Activated naive CD8-positive, alpha-beta T cell treated with anti-CD3 and anti-CD28 coated beads for 36 hours (primary cell): ENCODE measurements around the gene SEL1L2. TPM values are rescaled to one million over a fixed set of nuclear protein-coding genes. Genes with fewer than 3 reads are reported as not detected.

Experiments
- DNase-seq: peaks from one replicate; pipeline ENCODE4 v3.0.0; 2021
- H3K27ac Mint-ChIP-seq: one replicate; pipeline ENCODE4 v1.8.0; 2022; ENCODE audit warnings: mild to moderate bottlenecking, moderate library complexity, mixed read lengths
- H3K27me3 Mint-ChIP-seq: one replicate; pipeline ENCODE4 v1.8.0; 2022; ENCODE audit warnings: mild to moderate bottlenecking, mixed read lengths
- H3K36me3 Mint-ChIP-seq: one replicate; pipeline ENCODE4 v1.8.0; 2021; ENCODE audit warnings: mild to moderate bottlenecking, mixed read lengths
- H3K4me1 Mint-ChIP-seq: one replicate; pipeline ENCODE4 v1.8.0; 2021; ENCODE audit warnings: mixed read lengths
- H3K4me3 Mint-ChIP-seq: one replicate; pipeline ENCODE4 v1.8.0; 2022; ENCODE audit warnings: mild to moderate bottlenecking, moderate library complexity, mixed read lengths
- H3K9me3 Mint-ChIP-seq: one replicate; pipeline ENCODE4 v1.8.0; 2022; ENCODE audit warnings: mixed read lengths
- total RNA-seq, 2 experiments: library from RNA; stranded (reverse); gene quantifications; one replicate each; pipeline ENCODE4 v1.2.3, GENCODE V29; 2021

The SEL1L2 gene
- total RNA-seq, 2 experiments from 2014 or later, result not detected

- H3K27ac Mint-ChIP-seq, result no peak overlapping the region
- no peaks in the 10 kb centered on the region for H3K9me3 Mint-ChIP-seq
- H3K4me1 Mint-ChIP-seq, result no peaks in the 10 kb centered on the region
- no peak for DNase-seq
- H3K27me3 Mint-ChIP-seq, result no peaks in the 10 kb centered on the region
- no peaks in the 10 kb centered on the region for H3K36me3 Mint-ChIP-seq
- H3K4me3 Mint-ChIP-seq, result no peak overlapping the region
These were observed 81.3 kb downstream of the SEL1L2 start for GRCh38 chr20:13909067-13909466.

- no peaks in the 10 kb centered on the region for H3K36me3 Mint-ChIP-seq
- H3K9me3 Mint-ChIP-seq, result no peaks in the 10 kb centered on the region
- no peaks in the 10 kb centered on the region for H3K4me1 Mint-ChIP-seq
- H3K27ac Mint-ChIP-seq, result no peak overlapping the region
- no peak overlapping the region for H3K4me3 Mint-ChIP-seq
- H3K27me3 Mint-ChIP-seq, result no peaks in the 10 kb centered on the region
- DNase-seq, result no peak
These were observed 85.6 kb downstream of the SEL1L2 start for GRCh38 chr20:13904766-13905165.

- DNase-seq, result no peak
- Mint-ChIP-seq H3K36me3 (no peaks in the 10 kb centered on the region), H3K9me3 (no peaks in the 10 kb centered on the region), H3K4me3 (no peak overlapping the region), H3K27ac (no peak overlapping the region), H3K4me1 (no peaks in the 10 kb centered on the region), H3K27me3 (no peaks in the 10 kb centered on the region)
These were observed 89.9 kb downstream of the SEL1L2 start for GRCh38 chr20:13900496-13900895.

GRCh38 chr20:13898012-13898612, 92.3 kb downstream of the SEL1L2 start:
- Mint-ChIP-seq H3K4me3 (no peak overlapping the region), H3K36me3 (no peaks in the 10 kb centered on the region), H3K27ac (no peak overlapping the region), H3K27me3 (no peaks in the 10 kb centered on the region), H3K4me1 (no peaks in the 10 kb centered on the region), H3K9me3 (no peaks in the 10 kb centered on the region)
- DNase-seq, result no peak

GRCh38 chr20:13891575-13891974, 98.8 kb downstream of the SEL1L2 start:
- Mint-ChIP-seq H3K27me3 (peaks cover 3% of the 10 kb centered on the region), H3K36me3 (peaks cover 4% of the 10 kb centered on the region), H3K4me3 (no peak overlapping the region), H3K4me1 (no peaks in the 10 kb centered on the region), H3K27ac (no peak overlapping the region), H3K9me3 (peaks cover 14% of the 10 kb centered on the region)
- no peak for DNase-seq

- Mint-ChIP-seq H3K4me3 (no peak overlapping the region), H3K27me3 (peaks cover 3% of the 10 kb centered on the region), H3K9me3 (no peaks in the 10 kb centered on the region), H3K4me1 (no peaks in the 10 kb centered on the region), H3K27ac (no peak overlapping the region), H3K36me3 (no peaks in the 10 kb centered on the region)
- no peak for DNase-seq
These were observed 105.6 kb downstream of the SEL1L2 start for GRCh38 chr20:13884803-13885202.

- Mint-ChIP-seq H3K4me3 (no peak overlapping the region), H3K4me1 (no peaks in the 10 kb centered on the region), H3K27me3 (peaks cover 7% of the 10 kb centered on the region), H3K9me3 (no peaks in the 10 kb centered on the region), H3K36me3 (no peaks in the 10 kb centered on the region), H3K27ac (no peak overlapping the region)
- no peak for DNase-seq
These were observed 107.0 kb downstream of the SEL1L2 start for GRCh38 chr20:13883425-13883824.

- Mint-ChIP-seq H3K4me3 (no peak overlapping the region), H3K4me1 (no peaks in the 10 kb centered on the region), H3K9me3 (no peaks in the 10 kb centered on the region)
These were observed 111.8 kb downstream of the SEL1L2 start for GRCh38 chr20:13878566-13878965.

GRCh38 chr20:13877793-13878192, 112.6 kb downstream of the SEL1L2 start:
- Mint-ChIP-seq H3K4me3 (no peak overlapping the region), H3K27ac (no peak overlapping the region), H3K9me3 (no peaks in the 10 kb centered on the region), H3K36me3 (no peaks in the 10 kb centered on the region), H3K4me1 (no peaks in the 10 kb centered on the region), H3K27me3 (peaks cover 7% of the 10 kb centered on the region)
- DNase-seq, result no peak

More at GRCh38 chr20:13878566-13878965, 111.8 kb downstream of the SEL1L2 start:
- H3K27me3 Mint-ChIP-seq, result peaks cover 7% of the 10 kb centered on the region
- H3K27ac Mint-ChIP-seq, result no peak overlapping the region
- H3K36me3 Mint-ChIP-seq, result no peaks in the 10 kb centered on the region
- DNase-seq, result no peak

GRCh38 chr20:13875265-13875811, 115.1 kb downstream of the SEL1L2 start:
- Mint-ChIP-seq H3K36me3 (no peaks in the 10 kb centered on the region), H3K4me3 (no peak overlapping the region), H3K9me3 (no peaks in the 10 kb centered on the region), H3K27ac (no peak overlapping the region), H3K4me1 (no peaks in the 10 kb centered on the region), H3K27me3 (peaks cover 7% of the 10 kb centered on the region)
- DNase-seq, result no peak

- H3K9me3 Mint-ChIP-seq, result no peaks in the 10 kb centered on the region
- no peaks in the 10 kb centered on the region for H3K36me3 Mint-ChIP-seq
- no peaks in the 10 kb centered on the region for H3K4me1 Mint-ChIP-seq
- H3K27me3 Mint-ChIP-seq, result peaks cover 7% of the 10 kb centered on the region
- DNase-seq, result no peak
- no peak overlapping the region for H3K4me3 Mint-ChIP-seq
- no peak overlapping the region for H3K27ac Mint-ChIP-seq
These were observed 115.8 kb downstream of the SEL1L2 start for GRCh38 chr20:13874394-13875157.

GRCh38 chr20:13873831-13874230, 116.6 kb downstream of the SEL1L2 start:
- DNase-seq, result no peak
- Mint-ChIP-seq H3K27me3 (peaks cover 4% of the 10 kb centered on the region), H3K4me1 (no peaks in the 10 kb centered on the region), H3K9me3 (no peaks in the 10 kb centered on the region), H3K36me3 (no peaks in the 10 kb centered on the region), H3K4me3 (no peak overlapping the region), H3K27ac (no peak overlapping the region)

- H3K36me3 Mint-ChIP-seq, result no peaks in the 10 kb centered on the region
- no peak overlapping the region for H3K27ac Mint-ChIP-seq
- H3K4me1 Mint-ChIP-seq, result no peaks in the 10 kb centered on the region
- H3K9me3 Mint-ChIP-seq, result no peaks in the 10 kb centered on the region
- H3K27me3 Mint-ChIP-seq, result peaks cover 3% of the 10 kb centered on the region
- no peak overlapping the region for H3K4me3 Mint-ChIP-seq
- no peak for DNase-seq
These were observed 120.2 kb downstream of the SEL1L2 start for GRCh38 chr20:13870170-13870748.

- H3K4me1 Mint-ChIP-seq, result no peaks in the 10 kb centered on the region
- no peak overlapping the region for H3K4me3 Mint-ChIP-seq
- H3K36me3 Mint-ChIP-seq, result no peaks in the 10 kb centered on the region
- no peaks in the 10 kb centered on the region for H3K27me3 Mint-ChIP-seq
- H3K27ac Mint-ChIP-seq, result no peak overlapping the region
- DNase-seq, result no peak
- H3K9me3 Mint-ChIP-seq, result no peaks in the 10 kb centered on the region
These were observed 122.1 kb downstream of the SEL1L2 start for GRCh38 chr20:13868331-13868730.

- H3K27me3 Mint-ChIP-seq, result peaks cover 7% of the 10 kb centered on the region
- H3K4me3 Mint-ChIP-seq, result no peak overlapping the region
- H3K4me1 Mint-ChIP-seq, result no peaks in the 10 kb centered on the region
- H3K36me3 Mint-ChIP-seq, result no peaks in the 10 kb centered on the region
- DNase-seq, result no peak
- no peak overlapping the region for H3K27ac Mint-ChIP-seq
- H3K9me3 Mint-ChIP-seq, result no peaks in the 10 kb centered on the region
These were observed 124.5 kb downstream of the SEL1L2 start for GRCh38 chr20:13865791-13866351.
